Measurements from ENCODE around the gene SRD5A3.

SRD5A3 gene

GRCh38 chr4:55416176-55416575, 70.1 kb downstream of the SRD5A3 start:
- TF ChIP-seq CTCF (IDR thresholded peaks at IDR 0.05; ENCODE audit: low read depth, low read length, missing control alignments) = no peak

More at GRCh38 chr4:55416176-55416575, 70.1 kb downstream of the SRD5A3 start:
- Histone ChIP-seq H3K36me3 (replicated peaks) (peaks cover 47% of the 10 kb centered on the region), H3K27ac (no peak overlapping the region), H3K27me3 (replicated peaks) (no peaks in the 10 kb centered on the region), H3K4me3 (ENCODE audit: low read depth, low read length) (no peak overlapping the region)
- in situ Hi-C loops (cut with HindIII; ENCODE audit: low pct_ligation_motif_present, low sequenced_read_pairs) = no loop called here
- DNase-seq = no peak

Measured in brain microvascular endothelial cell (primary cell).